H1 (cell line): ENCODE measurements around the gene FAM120C. TPM values are rescaled to one million over a fixed set of nuclear protein-coding genes. Genes with fewer than 3 reads are reported as not detected.

Experiments
- CTCF ChIA-PET: fragments of 300-600 bp; sonication (Branson Sonifier 250); formaldehyde crosslinking; loops from one replicate; lab custom pipeline; 2021; ENCODE audit not compliant: partially characterized antibody; lab: Charles Lee
- POLR2A ChIA-PET: fragments of 300-600 bp; sonication (Branson Sonifier 250); formaldehyde crosslinking; loops from one replicate; lab custom pipeline; 2021; ENCODE audit warnings: inconsistent platforms; ENCODE audit not compliant: partially characterized antibody; lab: Charles Lee
- DNase-seq, 2 experiments: peaks; one replicate each; pipeline versions ENCODE4 v3.0.0 to v3.0.0-alpha.2; 2010 to 2022; ENCODE audit warnings: low spot score in 2 of 2, low read depth in 1 of 2, mixed read lengths in 1 of 2
- FAIRE-seq: peaks from 2 replicates; lab custom pipeline; 2011; peaks lifted over from hg19 to GRCh38; lab: Jason Lieb, UNC
- H2AFZ ChIP-seq: 2 replicates; pipeline ENCODE4 v1.8.1; 2012; ENCODE audit warnings: low read length, inconsistent platforms
- H2AK5ac ChIP-seq: 2 replicates; pipeline ENCODE4 v1.6.1; 2013; ENCODE audit warnings: low read depth, low read length
- H2BK120ac ChIP-seq: replicated peaks from 2 replicates; pipeline ENCODE3; 2013; ENCODE audit warnings: low read depth, low read length, inconsistent platforms
- H2BK12ac ChIP-seq: 2 replicates; pipeline ENCODE4 v1.6.1; 2013; ENCODE audit warnings: low read depth, low read length
- H2BK15ac ChIP-seq: 2 replicates; pipeline ENCODE4 v1.6.1; 2013; ENCODE audit warnings: low read length
- H2BK20ac ChIP-seq: 2 replicates; pipeline ENCODE4 v1.6.1; 2013; ENCODE audit warnings: low read length
- H2BK5ac ChIP-seq: 2 replicates; pipeline ENCODE4 v1.6.1; 2013; ENCODE audit warnings: low read depth, low read length
- H3K14ac ChIP-seq: 2 replicates; pipeline ENCODE4 v1.6.1; 2013; ENCODE audit warnings: inconsistent platforms; ENCODE audit not compliant: insufficient read length
- H3K18ac ChIP-seq: 2 replicates; pipeline ENCODE4 v1.6.1; 2013; ENCODE audit warnings: low read length; ENCODE audit errors: extremely low read depth
- H3K23ac ChIP-seq: 2 replicates; pipeline ENCODE4 v1.6.1; 2013; ENCODE audit warnings: inconsistent platforms; ENCODE audit not compliant: insufficient read length
- H3K23me2 ChIP-seq: 2 replicates; pipeline ENCODE4 v1.6.1; 2013; ENCODE audit warnings: low read depth, low read length
- H3K27ac ChIP-seq: 2 replicates; pipeline ENCODE4 v1.6.1; 2011; ENCODE audit warnings: low read depth, low read length, inconsistent platforms
- H3K27me3 ChIP-seq, 4 experiments: replicated peaks in 1 of 4; 1 replicate in 1 of 4; 2 replicates in 3 of 4; pipeline versions ENCODE4 v1.6.1 to v1.8.1; 2011 to 2013; ENCODE audit warnings: low read length in 3 of 4, mild to moderate bottlenecking in 3 of 4, inconsistent platforms in 2 of 4, mixed read lengths in 2 of 4, moderate library complexity in 1 of 4; ENCODE audit not compliant: control insufficient read depth in 3 of 4, insufficient read depth in 3 of 4; ENCODE audit errors: extremely low read depth in 1 of 4
- H3K36me3 ChIP-seq, 4 experiments: 2 replicates each; pipeline versions ENCODE4 v1.6.1 to v1.8.1; 2011 to 2013; ENCODE audit warnings: mild to moderate bottlenecking in 4 of 4, low read length in 3 of 4, moderate library complexity in 2 of 4, control low read depth in 1 of 4, inconsistent platforms in 1 of 4; ENCODE audit not compliant: insufficient read depth in 4 of 4, control insufficient read depth in 2 of 4
- H3K4ac ChIP-seq: replicated peaks from 2 replicates; pipeline ENCODE3; 2013; ENCODE audit warnings: low read length, low read depth, mixed read lengths, inconsistent platforms; ENCODE audit not compliant: insufficient read length
- H3K4me1 ChIP-seq, 4 experiments: replicated peaks in 1 of 4; 1 replicate in 1 of 4; 2 replicates in 3 of 4; pipeline versions ENCODE4 v1.6.1 to v1.8.1; 2011 to 2013; ENCODE audit warnings: low read length in 3 of 4, inconsistent platforms in 2 of 4, mixed read lengths in 1 of 4; ENCODE audit not compliant: insufficient read depth in 4 of 4, control insufficient read depth in 3 of 4
- H3K4me2 ChIP-seq, 2 experiments: 2 replicates each; pipeline versions ENCODE4 v1.6.1 to v1.8.1; 2011 to 2013; ENCODE audit warnings: low read depth in 2 of 2, low read length in 2 of 2, control low read depth in 1 of 2, inconsistent platforms in 1 of 2, mild to moderate bottlenecking in 1 of 2; ENCODE audit not compliant: insufficient read depth in 1 of 2
- H3K4me3 ChIP-seq, 4 experiments: fragments of 200-600, 300-600 bp in 1 of 4; sonication (generic), shearing (Covaris generic), sonication (Bioruptor Twin) in 1 of 4; 2 replicates each; pipeline versions ENCODE4 v1.5.1 to v1.8.1; 2011 to 2016; ENCODE audit warnings: low read length in 4 of 4, low read depth in 3 of 4, control low read depth in 2 of 4, inconsistent platforms in 2 of 4, mild to moderate bottlenecking in 2 of 4, mixed read lengths in 1 of 4, moderate library complexity in 1 of 4; ENCODE audit not compliant: insufficient read depth in 2 of 4; ENCODE audit errors: extremely low read depth in 1 of 4
- H3K56ac ChIP-seq: replicated peaks from 2 replicates; pipeline ENCODE3; 2013; ENCODE audit warnings: low read depth, mild to moderate bottlenecking, mixed read lengths, low read length, inconsistent platforms; ENCODE audit not compliant: insufficient read length
- H3K79me1 ChIP-seq: 2 replicates; pipeline ENCODE4 v1.6.1; 2013; ENCODE audit warnings: low read depth, low read length, control low read depth
- H3K79me2 ChIP-seq, 2 experiments: 2 replicates each; pipeline versions ENCODE4 v1.6.1 to v1.8.1; 2012 to 2013; ENCODE audit warnings: low read length in 2 of 2, mild to moderate bottlenecking in 2 of 2, inconsistent platforms in 1 of 2; ENCODE audit not compliant: insufficient read depth in 2 of 2, control insufficient read depth in 1 of 2
- H3K9ac ChIP-seq, 4 experiments: replicated peaks in 1 of 4; 1 replicate in 1 of 4; 2 replicates in 3 of 4; pipeline versions ENCODE4 v1.6.1 to v1.8.1; 2011 to 2013; ENCODE audit warnings: low read depth in 3 of 4, low read length in 3 of 4, control low read depth in 2 of 4, mild to moderate bottlenecking in 2 of 4, moderate library complexity in 2 of 4, inconsistent platforms in 1 of 4; ENCODE audit errors: extremely low read depth in 1 of 4
- H3K9me3 ChIP-seq, 2 experiments: 2 replicates each; pipeline versions ENCODE4 v1.6.1 to v1.8.1; 2012 to 2013; ENCODE audit warnings: mild to moderate bottlenecking in 2 of 2, moderate library complexity in 2 of 2, control low read depth in 1 of 2, inconsistent platforms in 1 of 2, low read depth in 1 of 2, low read length in 1 of 2, mixed read lengths in 1 of 2; ENCODE audit not compliant: insufficient read depth in 2 of 2
- H4K20me1 ChIP-seq, 2 experiments: replicated peaks in 1 of 2; 2 replicates each; pipeline versions ENCODE3 to v1.8.1; 2011 to 2013; ENCODE audit warnings: inconsistent platforms in 2 of 2, low read length in 2 of 2, mild to moderate bottlenecking in 1 of 2; ENCODE audit not compliant: insufficient read depth in 2 of 2, control insufficient read depth in 1 of 2
- H4K5ac ChIP-seq: 2 replicates; pipeline ENCODE4 v1.6.1; 2013; ENCODE audit warnings: low read length, low read depth, mixed read lengths, inconsistent platforms; ENCODE audit not compliant: insufficient read length
- H4K8ac ChIP-seq: 2 replicates; pipeline ENCODE4 v1.8.0; 2013; ENCODE audit warnings: mild to moderate bottlenecking, moderate library complexity, low read length, inconsistent platforms; ENCODE audit not compliant: insufficient read depth; ENCODE audit errors: extremely low read depth
- H4K91ac ChIP-seq: replicated peaks from 2 replicates; pipeline ENCODE3; 2013; ENCODE audit warnings: low read length, mixed read lengths, inconsistent platforms; ENCODE audit not compliant: insufficient read length
- E2F6 ChIP-seq: IDR thresholded peaks from 2 replicates; pipeline ENCODE4 v1.6.1; 2012; ENCODE audit warnings: inconsistent platforms
- GABPA ChIP-seq: IDR thresholded peaks from 2 replicates; pipeline ENCODE4 v1.6.1; 2011; ENCODE audit warnings: mild to moderate bottlenecking, low read length, moderate library complexity, borderline replicate concordance; ENCODE audit not compliant: insufficient read depth
- GTF2F1 ChIP-seq: IDR thresholded peaks from 2 replicates; pipeline ENCODE4 v1.6.1; 2012; ENCODE audit warnings: low read depth, low read length, improper control_type of control experiment, borderline replicate concordance
- WGBS, 2 experiments: shearing (Covaris generic) in 1 of 2; methylation state at CpG; one replicate each; pipeline versions ENCODE4 v1.1.6 to v1.1.7; 2013 to 2015; ENCODE audit warnings: low lambda C conversion rate in 2 of 2, mixed read lengths in 2 of 2, inconsistent platforms in 1 of 2, low coverage in 1 of 2, missing lambda C conversion rate in 1 of 2; ENCODE audit not compliant: insufficient replicate concordance in 2 of 2, insufficient coverage in 1 of 2, insufficient read length in 1 of 2; ENCODE audit errors: extremely low coverage in 1 of 2, missing lambda C conversion rate in 1 of 2; 5-methylcytosine and 5-hydroxymethylcytosine counted together
- polyA plus RNA-seq, 7 experiments: library from polyadenylated mRNA; depleted of rRNA in 3 of 7; stranded (reverse) in 5 of 7; unstranded in 2 of 7; fragments of >200 nt in 5 of 7; fragments of 200-250 nt in 2 of 7; gene quantifications; 1 replicate in 5 of 7; 2 replicates in 1 of 7; 4 replicates in 1 of 7; pipeline versions ENCODE4 v1.2.1 to v1.2.3, GENCODE V29; 2011 to 2013; ENCODE audit warnings: missing spikeins in 2 of 7, mixed read lengths in 2 of 7
- total RNA-seq: library from RNA; stranded (reverse); fragmentation: NEBNext Ultra II Directional; extraction: Animal tissue kit (Norgen Biotek cat#: 25700); gene quantifications from 2 replicates; pipeline ENCODE4 v1.2.1, GENCODE V29; 2021

Gene FAM120C
- total and polyA plus RNA-seq, 2 of the 8 experiments (the other 6 are each of a cell fraction or from before 2014, with no cell fraction given) = 4.4 to 8.1 TPM

GRCh38 chrX:54030329-54030728 is 152.7 kb downstream of the FAM120C start:
- TF ChIP-seq GABPA (no peak), E2F6 (no peak), GTF2F1 (no peak)
- Histone ChIP-seq H2BK15ac (no peak overlapping the region), H3K4me3 (no peak overlapping the region), H2AFZ (no peak overlapping the region), H3K9ac (no peak overlapping the region), H4K8ac (no peak overlapping the region), H2BK20ac (no peak overlapping the region), H3K79me2 (no peaks in the 10 kb centered on the region), H3K9me3 (no peaks in the 10 kb centered on the region), H3K36me3 (peaks cover 0 to 10% (median 5%) of the 10 kb centered on the region in 4 experiments; a peak in 6 of 8 replicates), H2BK5ac (no peak overlapping the region), H3K4me1 (no peaks in the 10 kb centered on the region), H3K27me3 (no peaks in the 10 kb centered on the region), H4K91ac (no peak overlapping the region), H2BK12ac (no peak overlapping the region), H4K20me1 (no peaks in the 10 kb centered on the region), H3K14ac (no peak overlapping the region), H3K23me2 (no peaks in the 10 kb centered on the region; the same call in 1 of the 2 replicates), H3K23ac (no peak overlapping the region), H2AK5ac (no peak overlapping the region), H4K5ac (no peak overlapping the region), H3K27ac (no peak overlapping the region), H2BK120ac (no peak overlapping the region), H3K18ac (no peak overlapping the region), H3K56ac (no peak overlapping the region), H3K4ac (no peak overlapping the region), H3K4me2 (no peak overlapping the region), H3K79me1 (no peaks in the 10 kb centered on the region)
- DNase-seq (no peak), FAIRE-seq (no peak)
- ChIA-PET CTCF (no interaction called here), POLR2A (no interaction called here)
- WGBS, 2 experiments = 98% methylated on average over 4 of the region's 4 CpGs; no CpG with 5 or more reads in 1 of the 2 experiments
